ENCODE measurements around the gene UROD.

DNA sequence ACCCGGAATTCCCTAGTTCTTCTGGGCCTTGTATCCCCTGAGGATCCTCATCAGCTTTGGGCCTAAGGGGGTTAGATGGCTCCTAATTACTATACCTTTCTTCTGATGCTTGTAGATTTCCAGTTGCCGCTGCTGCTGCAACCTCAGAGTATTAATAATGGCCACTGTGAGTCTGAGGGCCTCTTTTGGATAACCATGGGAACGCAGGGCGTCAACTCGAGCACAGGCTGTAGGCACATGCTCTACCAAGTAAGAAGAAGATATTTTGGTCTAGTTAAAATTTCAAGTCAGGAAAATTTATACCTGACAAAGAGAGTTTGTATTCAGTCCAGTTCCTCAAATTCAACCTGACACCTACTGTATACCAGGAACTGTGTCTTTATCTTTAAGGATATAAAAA, 28.2 kb downstream of the UROD start:
- TF ChIP-seq, protein P1, sequence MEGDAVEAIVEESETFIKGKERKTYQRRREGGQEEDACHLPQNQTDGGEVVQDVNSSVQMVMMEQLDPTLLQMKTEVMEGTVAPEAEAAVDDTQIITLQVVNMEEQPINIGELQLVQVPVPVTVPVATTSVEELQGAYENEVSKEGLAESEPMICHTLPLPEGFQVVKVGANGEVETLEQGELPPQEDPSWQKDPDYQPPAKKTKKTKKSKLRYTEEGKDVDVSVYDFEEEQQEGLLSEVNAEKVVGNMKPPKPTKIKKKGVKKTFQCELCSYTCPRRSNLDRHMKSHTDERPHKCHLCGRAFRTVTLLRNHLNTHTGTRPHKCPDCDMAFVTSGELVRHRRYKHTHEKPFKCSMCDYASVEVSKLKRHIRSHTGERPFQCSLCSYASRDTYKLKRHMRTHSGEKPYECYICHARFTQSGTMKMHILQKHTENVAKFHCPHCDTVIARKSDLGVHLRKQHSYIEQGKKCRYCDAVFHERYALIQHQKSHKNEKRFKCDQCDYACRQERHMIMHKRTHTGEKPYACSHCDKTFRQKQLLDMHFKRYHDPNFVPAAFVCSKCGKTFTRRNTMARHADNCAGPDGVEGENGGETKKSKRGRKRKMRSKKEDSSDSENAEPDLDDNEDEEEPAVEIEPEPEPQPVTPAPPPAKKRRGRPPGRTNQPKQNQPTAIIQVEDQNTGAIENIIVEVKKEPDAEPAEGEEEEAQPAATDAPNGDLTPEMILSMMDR (IDR thresholded peaks at IDR 0.05) = no peak
- TF ChIP-seq POLR2A (IDR thresholded peaks at IDR 0.05) = no peak
- no peak for TF ChIP-seq POLR2AphosphoS5 (IDR thresholded peaks at IDR 0.05)
- no peak for TF ChIP-seq EP300 (IDR thresholded peaks at IDR 0.05)
